Measurements from ENCODE around the gene SERPINB11.
"Not testable (repeated sequence)": the region's sequence is repeated elsewhere in the genome, so short reads cannot be mapped to it uniquely, and the experiment has no call there.

SERPINB11 gene, protein sequence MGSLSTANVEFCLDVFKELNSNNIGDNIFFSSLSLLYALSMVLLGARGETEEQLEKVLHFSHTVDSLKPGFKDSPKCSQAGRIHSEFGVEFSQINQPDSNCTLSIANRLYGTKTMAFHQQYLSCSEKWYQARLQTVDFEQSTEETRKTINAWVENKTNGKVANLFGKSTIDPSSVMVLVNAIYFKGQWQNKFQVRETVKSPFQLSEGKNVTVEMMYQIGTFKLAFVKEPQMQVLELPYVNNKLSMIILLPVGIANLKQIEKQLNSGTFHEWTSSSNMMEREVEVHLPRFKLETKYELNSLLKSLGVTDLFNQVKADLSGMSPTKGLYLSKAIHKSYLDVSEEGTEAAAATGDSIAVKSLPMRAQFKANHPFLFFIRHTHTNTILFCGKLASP

GRCh38 chr18:63702660-63703059 is at the start of gene SERPINB11:
TSS of gene SERPINB11 (plus strand) at chr18:63702960. CDS start at chr18:63710194, 7,234 bp downstream.
- TF ChIP-seq, protein P1, sequence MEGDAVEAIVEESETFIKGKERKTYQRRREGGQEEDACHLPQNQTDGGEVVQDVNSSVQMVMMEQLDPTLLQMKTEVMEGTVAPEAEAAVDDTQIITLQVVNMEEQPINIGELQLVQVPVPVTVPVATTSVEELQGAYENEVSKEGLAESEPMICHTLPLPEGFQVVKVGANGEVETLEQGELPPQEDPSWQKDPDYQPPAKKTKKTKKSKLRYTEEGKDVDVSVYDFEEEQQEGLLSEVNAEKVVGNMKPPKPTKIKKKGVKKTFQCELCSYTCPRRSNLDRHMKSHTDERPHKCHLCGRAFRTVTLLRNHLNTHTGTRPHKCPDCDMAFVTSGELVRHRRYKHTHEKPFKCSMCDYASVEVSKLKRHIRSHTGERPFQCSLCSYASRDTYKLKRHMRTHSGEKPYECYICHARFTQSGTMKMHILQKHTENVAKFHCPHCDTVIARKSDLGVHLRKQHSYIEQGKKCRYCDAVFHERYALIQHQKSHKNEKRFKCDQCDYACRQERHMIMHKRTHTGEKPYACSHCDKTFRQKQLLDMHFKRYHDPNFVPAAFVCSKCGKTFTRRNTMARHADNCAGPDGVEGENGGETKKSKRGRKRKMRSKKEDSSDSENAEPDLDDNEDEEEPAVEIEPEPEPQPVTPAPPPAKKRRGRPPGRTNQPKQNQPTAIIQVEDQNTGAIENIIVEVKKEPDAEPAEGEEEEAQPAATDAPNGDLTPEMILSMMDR (conservative IDR thresholded peaks at IDR 0.05), result no peak
- no peak within 1 kb of the TSS for H3K27ac ChIP-seq

DNA sequence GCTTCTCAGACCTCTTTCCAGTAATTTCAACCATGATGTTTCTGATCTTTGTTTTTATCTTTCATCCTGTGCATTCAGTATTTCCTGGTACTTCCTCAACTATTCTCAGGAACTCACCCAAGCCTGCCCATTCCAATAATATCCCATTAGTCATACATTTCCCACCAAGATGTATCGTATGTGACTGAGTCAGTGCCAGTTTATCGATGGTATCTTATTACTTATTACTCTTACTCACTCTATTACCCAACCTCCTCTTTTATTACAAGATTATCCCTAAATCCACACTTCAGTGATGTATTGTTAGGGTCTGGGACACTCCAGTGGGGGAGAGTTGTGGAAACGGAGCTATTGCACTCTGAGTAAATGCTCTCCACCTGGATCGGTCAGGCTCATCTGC is 43.8 kb upstream of the SERPINB11 start:
- H3K27ac ChIP-seq, result not testable (repeated sequence)

DNA sequence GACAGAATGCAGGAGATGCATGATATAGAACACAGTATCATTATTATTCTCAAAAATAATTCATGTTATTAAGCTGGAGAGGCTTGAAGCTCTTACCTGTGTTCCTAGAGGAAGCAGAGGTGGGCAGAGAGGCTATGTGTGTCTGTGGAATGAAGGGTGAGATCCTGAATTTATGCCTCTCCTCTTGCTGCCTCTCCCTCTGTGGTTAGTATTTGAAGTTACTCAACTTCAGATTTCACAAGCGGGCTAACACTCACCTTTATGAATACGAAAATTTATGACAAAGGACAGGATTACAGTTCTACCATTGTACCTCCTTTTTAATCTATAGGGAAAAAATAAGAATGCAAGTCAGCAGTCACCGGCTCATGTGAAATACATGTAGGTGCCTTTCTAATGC is 41.0 kb upstream of the SERPINB11 start, which contains the start of gene SERPINB3:
TSS of gene SERPINB3 (minus strand) at position 144 of the 400 bp plus-strand sequence. CDS start 677 bp downstream, outside the sequence.
- H3K27ac ChIP-seq, result not testable (repeated sequence)

DNA sequence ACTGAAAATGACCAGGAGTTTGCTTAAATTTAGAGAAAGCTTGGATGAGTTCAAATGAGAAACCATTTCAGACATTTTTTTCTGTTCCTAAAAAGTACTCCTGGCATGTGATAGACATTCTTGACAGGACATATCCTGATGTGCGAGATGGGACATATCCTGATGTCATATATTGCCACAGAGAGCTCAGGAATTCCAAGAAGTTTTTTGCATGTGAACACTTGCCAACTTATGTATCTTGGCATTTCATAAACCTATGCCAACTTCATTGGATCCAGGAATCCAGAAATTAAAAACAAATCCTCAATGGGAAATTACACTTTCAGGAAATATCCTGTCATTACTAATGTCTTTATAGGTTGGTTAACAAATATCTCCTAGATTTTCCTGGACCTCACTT is 38.2 kb upstream of the SERPINB11 start:
- no peak overlapping the region for H3K27ac ChIP-seq
- TF ChIP-seq, protein P1 (conservative IDR thresholded peaks at IDR 0.05), result no peak

DNA sequence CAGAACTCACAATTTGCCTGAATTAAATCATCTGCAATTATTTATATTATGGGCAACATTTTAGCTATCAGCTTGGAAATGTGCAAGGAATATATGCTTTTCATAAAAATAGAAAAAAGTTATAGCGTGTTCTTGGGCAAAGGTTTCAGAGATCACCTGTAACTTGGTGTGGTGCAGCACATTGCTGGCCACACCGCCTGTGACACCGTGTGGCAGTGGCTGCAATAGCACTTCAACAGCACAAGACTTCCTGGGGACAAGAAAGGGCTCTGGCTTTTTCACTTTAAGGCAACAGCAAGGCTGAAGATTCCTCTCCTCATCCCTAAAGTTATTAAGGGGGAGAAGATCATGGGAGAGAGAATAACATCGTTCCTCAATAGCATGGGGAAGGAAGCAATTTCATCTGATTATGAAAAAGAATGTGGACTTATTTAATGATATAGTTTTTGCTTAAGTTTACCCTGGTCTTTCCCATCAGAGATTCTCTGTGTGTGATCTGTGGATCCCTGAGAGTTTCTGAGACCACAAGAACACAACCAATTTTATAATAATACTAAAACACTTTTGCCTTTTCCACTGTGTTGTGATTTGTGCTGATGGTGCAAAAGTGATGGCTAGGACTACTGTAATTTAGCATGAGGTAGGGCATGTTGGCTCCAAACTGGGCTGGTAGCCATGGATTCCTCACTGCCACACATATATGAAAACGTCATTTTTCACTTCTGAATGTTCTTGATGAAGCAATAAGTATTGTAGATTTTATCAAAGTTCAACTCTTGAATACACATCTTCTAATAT is 26.0 kb upstream of the SERPINB11 start:
- H3K27ac ChIP-seq, result no peak overlapping the region
- TF ChIP-seq, protein P1 (conservative IDR thresholded peaks at IDR 0.05), result peak; percentile 80

DNA sequence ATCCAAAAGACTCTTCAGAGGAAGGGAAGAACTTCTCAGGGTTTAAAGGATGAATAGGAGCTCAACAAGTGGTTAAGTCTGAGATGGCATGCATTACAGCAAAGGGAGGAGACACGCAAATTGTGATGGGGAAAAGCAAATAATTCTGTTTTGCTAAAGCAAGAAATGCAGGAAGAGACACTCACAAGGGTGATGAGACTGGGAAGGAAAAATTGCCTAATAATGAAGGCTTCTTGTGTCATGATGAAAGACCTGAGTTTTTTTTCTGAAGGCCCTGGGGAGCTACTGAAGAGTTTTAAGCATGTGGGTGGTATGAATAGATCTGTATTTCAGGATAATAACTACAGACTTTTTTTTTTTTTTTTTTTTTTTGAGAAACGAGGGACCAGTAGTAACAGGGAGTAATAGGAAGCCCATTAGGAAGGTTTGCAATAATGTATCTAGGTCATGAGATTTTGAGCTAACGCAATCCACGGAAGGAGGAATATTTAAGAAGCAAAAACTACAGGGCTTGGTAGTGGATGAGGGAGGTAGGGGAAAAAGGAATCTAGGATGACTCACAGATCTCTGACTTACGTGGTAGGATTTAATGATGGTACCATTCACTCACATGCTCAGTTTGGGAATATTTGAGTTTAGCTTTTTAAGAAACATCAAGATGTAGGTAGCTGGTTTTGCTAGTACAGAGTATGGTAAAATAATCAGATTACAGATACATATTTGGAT is 25.1 kb upstream of the SERPINB11 start:
- TF ChIP-seq, protein P1 (conservative IDR thresholded peaks at IDR 0.05), result no peak
- H3K27ac ChIP-seq, result no peak overlapping the region

DNA sequence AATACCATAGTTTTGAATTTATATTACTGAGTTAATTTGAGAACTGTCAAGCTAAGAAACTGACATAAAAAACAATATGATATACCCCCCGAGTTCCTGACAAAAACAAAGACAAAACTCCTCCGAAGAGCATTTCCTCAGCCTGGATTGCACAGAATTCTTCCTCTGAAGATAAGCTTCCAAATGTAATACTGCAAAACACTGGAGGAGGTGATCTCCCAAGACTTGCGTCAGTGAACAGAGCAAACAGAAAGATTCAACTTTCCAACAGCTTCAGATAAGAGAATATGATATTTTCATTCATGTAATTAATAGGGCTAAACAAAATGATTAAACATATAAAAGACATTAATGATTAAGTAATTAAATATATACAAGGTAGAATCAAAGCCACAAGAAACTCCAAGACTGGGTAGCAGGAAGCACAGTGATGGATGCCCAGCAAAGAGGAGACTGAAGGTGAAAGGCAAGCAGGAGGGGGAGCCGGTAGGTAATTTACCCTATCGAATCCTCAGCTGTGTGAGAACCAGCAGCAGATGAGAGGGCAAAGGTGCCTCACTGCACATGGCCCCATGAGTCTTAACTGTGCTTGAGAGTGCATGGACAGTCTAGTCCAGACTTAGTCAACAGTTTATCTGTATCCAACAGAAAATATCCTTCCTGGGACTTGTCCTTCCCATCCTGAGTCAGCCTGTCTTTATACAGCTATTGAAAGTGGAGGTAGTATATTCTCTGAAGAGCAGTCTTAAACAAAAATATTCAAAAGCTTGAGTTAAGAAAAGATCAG is 22.7 kb upstream of the SERPINB11 start:
- peak overlapping the region; percentile 85 for H3K27ac ChIP-seq
- TF ChIP-seq, protein P1 (conservative IDR thresholded peaks at IDR 0.05), result no peak
